NCI-H526 (cell line): Measurements from ENCODE around the gene MICA.
"Not testable (repeated sequence)": the region's sequence is repeated elsewhere in the genome, so short reads cannot be mapped to it uniquely, and the experiment has no call there.

Source experiments
- DNase-seq, 2 experiments: peaks; one replicate each; lab custom pipeline; 2025; lab: John Stamatoyannopoulos, UW

Gene MICA

GRCh38 chr6:31383149-31383548 is 20.2 kb upstream of the MICA start:
- no peak for DNase-seq

- no peak for DNase-seq
Observed at GRCh38 chr6:31385041-31385440, 18.4 kb upstream of the MICA start.

GRCh38 chr6:31386099-31386498 is 17.3 kb upstream of the MICA start:
- no peak for DNase-seq

GRCh38 chr6:31386977-31387376 is 16.4 kb upstream of the MICA start:
- DNase-seq, result no peak

- DNase-seq, result not testable (repeated sequence)
Observed at GRCh38 chr6:31388916-31389801, 14.2 kb upstream of the MICA start.

GRCh38 chr6:31389802-31390132 is 13.6 kb upstream of the MICA start:
- not testable (repeated sequence) for DNase-seq

GRCh38 chr6:31393932-31394331 is 9.5 kb upstream of the MICA start:
- no peak for DNase-seq

- DNase-seq, result no peak
Observed at GRCh38 chr6:31394381-31394780, 9.0 kb upstream of the MICA start.

- no peak for DNase-seq
Observed at GRCh38 chr6:31395832-31396231, 7.6 kb upstream of the MICA start.

- peak; percentile 50 to 81 for DNase-seq
Observed at GRCh38 chr6:31396422-31397152, 6.8 kb upstream of the MICA start.

- DNase-seq, result not testable (repeated sequence)
Observed at GRCh38 chr6:31397153-31397499, 6.3 kb upstream of the MICA start.

- no peak for DNase-seq
Observed at GRCh38 chr6:31397901-31398525, 5.4 kb upstream of the MICA start.

GRCh38 chr6:31399589-31400466 is 3.6 kb upstream of the MICA start:
- peak; percentile 75 to 89 for DNase-seq

- no peak for DNase-seq
Observed at GRCh38 chr6:31400467-31401289, 2.7 kb upstream of the MICA start.

GRCh38 chr6:31401403-31401802 is 2.0 kb upstream of the MICA start:
- DNase-seq, result no peak

- peak in 1 of 2 experiments; percentile 23 for DNase-seq
Observed at GRCh38 chr6:31402324-31403282, 792 bp upstream of the MICA start.

GRCh38 chr6:31404061-31404364 is 618 bp downstream of the MICA start:
- DNase-seq, result not testable (repeated sequence)

GRCh38 chr6:31405996-31406395 is 2.6 kb downstream of the MICA start:
- DNase-seq, result no peak

- DNase-seq, result no peak
Observed at GRCh38 chr6:31407699-31408098, 4.3 kb downstream of the MICA start.

GRCh38 chr6:31412506-31412905 is 9.1 kb downstream of the MICA start:
- DNase-seq, result no peak
